ENCODE results near the gene FBXL2. TPM values are rescaled to one million over a fixed set of nuclear protein-coding genes. Genes with fewer than 3 reads are reported as not detected.

The FBXL2 gene
- total RNA-seq, 4 donors from 2014 or later: 0.24 to 1.9 (median 0.82) TPM; not detected in 1

DNA sequence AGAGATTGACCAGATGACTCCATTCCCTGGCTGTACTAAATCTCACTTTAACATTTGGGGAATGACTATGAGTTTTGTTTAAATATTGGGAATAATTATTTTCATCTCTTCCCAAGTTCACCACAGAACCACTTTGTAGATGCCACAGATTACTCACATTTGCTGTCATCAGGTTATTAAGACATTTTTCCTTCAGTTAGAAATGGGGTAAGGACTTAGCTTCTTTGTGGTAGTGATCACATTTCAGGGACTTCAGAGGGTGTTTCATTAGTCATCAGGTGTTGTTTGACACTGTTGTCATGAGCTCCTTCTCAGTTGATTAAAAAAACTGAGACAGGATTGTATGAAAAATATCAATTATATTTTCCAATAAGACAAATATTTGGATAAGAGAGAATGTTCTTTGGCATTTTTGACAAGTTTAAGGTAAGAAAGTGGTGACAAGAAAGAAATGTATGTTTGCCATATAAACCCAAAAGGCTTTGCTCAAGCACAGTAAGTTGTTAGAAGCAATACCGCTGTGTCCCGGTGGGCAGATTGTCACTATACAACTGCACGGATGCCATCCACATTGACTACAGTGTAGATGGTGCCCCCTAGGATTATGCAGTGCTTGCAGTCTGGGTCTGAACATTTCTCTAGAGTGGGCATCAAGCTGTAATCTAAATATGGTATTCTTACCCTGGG, 22.3 kb downstream of the FBXL2 start:
- TF ChIP-seq, protein P1, sequence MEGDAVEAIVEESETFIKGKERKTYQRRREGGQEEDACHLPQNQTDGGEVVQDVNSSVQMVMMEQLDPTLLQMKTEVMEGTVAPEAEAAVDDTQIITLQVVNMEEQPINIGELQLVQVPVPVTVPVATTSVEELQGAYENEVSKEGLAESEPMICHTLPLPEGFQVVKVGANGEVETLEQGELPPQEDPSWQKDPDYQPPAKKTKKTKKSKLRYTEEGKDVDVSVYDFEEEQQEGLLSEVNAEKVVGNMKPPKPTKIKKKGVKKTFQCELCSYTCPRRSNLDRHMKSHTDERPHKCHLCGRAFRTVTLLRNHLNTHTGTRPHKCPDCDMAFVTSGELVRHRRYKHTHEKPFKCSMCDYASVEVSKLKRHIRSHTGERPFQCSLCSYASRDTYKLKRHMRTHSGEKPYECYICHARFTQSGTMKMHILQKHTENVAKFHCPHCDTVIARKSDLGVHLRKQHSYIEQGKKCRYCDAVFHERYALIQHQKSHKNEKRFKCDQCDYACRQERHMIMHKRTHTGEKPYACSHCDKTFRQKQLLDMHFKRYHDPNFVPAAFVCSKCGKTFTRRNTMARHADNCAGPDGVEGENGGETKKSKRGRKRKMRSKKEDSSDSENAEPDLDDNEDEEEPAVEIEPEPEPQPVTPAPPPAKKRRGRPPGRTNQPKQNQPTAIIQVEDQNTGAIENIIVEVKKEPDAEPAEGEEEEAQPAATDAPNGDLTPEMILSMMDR (IDR thresholded peaks at IDR 0.05 in 4 of 5, conservative IDR thresholded peaks at IDR 0.05 in 1 of 5): no peak
- intact Hi-C loops (cut with DNase I; ENCODE audit: low total_unique reads): no loop called here
- ATAC-seq: no peak
- H3K4me3 ChIP-seq: no peak overlapping the region
- no peaks in the 10 kb centered on the region for H3K9me3 ChIP-seq
- H3K27me3 ChIP-seq: no peaks in the 10 kb centered on the region
- no peaks in the 10 kb centered on the region for H3K36me3 ChIP-seq
- no peaks in the 10 kb centered on the region for H3K4me1 ChIP-seq
- no peak for DNase-seq
- no peak overlapping the region for H3K27ac ChIP-seq
- in situ Hi-C loops (cut with MboI; ENCODE audit: low sequenced_read_pairs in 4 of 4): no loop called here

DNA sequence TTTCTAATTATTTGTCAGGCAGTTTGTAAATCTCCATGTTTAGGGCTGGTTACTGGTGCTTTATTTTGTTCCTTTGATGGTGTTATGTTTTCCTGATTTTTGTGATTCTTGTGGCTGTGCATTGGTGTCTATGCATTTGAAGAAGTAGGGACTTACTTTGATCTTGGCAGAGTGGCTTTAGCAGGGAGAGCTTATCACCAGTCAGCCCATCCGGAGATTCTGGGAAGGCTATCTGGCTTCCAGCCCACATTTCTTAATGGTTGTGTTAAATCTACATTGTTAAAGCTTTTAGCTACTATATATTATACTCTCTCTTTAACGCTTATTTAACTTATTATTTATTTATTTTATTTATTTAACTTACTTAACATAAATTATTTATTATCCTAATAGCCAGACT, 35.1 kb downstream of the FBXL2 start:
- DNase-seq (no peak), ATAC-seq (no peak)
- Histone ChIP-seq H3K27me3 (no peaks in the 10 kb centered on the region), H3K4me1 (no peaks in the 10 kb centered on the region), H3K9me3 (no peaks in the 10 kb centered on the region), H3K4me3 (no peak overlapping the region), H3K36me3 (no peaks in the 10 kb centered on the region), H3K27ac (no peak overlapping the region)
- intact Hi-C loops (cut with DNase I; ENCODE audit: low total_unique reads) (no loop called here), in situ Hi-C loops (cut with MboI; ENCODE audit: low sequenced_read_pairs in 4 of 4) (no loop called here)
- TF ChIP-seq POLR2A (IDR thresholded peaks at IDR 0.05): no peak
- TF ChIP-seq, protein P1 (IDR thresholded peaks at IDR 0.05 in 4 of 5, conservative IDR thresholded peaks at IDR 0.05 in 1 of 5): no peak

DNA sequence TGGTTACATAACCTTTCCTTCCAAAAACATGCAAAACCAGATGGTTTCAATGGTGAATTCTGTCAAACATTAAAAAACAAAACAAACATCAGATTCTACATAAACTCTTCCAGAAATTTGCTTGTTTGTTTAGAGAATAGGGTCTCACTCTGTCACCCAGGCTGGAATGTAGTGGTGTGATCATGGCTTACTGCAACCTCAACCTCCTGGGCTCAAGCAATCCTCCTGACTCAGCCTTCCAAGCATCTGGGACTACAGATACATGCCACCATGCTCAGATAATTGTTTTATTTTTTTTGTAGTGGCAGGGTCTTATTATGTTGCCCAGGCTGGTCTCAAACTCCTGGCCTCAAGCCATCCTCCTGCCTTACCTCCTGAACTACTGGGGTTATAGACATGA, 36.1 kb downstream of the FBXL2 start:
- Histone ChIP-seq H3K4me1 (no peaks in the 10 kb centered on the region), H3K27ac (no peak overlapping the region), H3K27me3 (no peaks in the 10 kb centered on the region), H3K36me3 (no peaks in the 10 kb centered on the region), H3K4me3 (no peak overlapping the region), H3K9me3 (no peaks in the 10 kb centered on the region)
- no peak for DNase-seq
- ATAC-seq: no peak
- intact Hi-C loops (cut with DNase I; ENCODE audit: low total_unique reads) (no loop called here), in situ Hi-C loops (cut with MboI; ENCODE audit: low sequenced_read_pairs in 4 of 4) (no loop called here)
- TF ChIP-seq POLR2A (IDR thresholded peaks at IDR 0.05): no peak
- TF ChIP-seq, protein P1 (IDR thresholded peaks at IDR 0.05 in 4 of 5, conservative IDR thresholded peaks at IDR 0.05 in 1 of 5): no peak

DNA sequence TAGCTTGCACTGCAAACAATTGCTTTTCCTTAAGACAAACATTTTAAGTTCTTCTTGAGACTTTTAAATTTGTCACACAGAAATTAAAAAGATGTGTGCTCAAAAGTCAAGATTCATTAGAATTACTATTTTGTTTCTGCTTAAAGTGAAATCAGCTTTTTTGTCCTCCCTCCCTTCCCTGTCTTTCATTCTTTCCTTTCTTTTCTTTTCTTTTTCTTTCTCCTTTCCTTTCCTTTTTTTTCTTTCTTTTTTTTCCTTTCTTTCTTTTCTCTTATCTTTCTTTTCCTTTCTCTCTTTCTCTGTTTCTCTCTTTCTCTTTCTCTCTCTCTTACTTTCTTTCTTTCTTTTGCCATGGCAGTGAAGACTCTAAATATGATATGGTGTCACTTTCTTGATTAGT, 37.8 kb downstream of the FBXL2 start:
- no peak overlapping the region for H3K27ac ChIP-seq
- TF ChIP-seq, protein P1 (IDR thresholded peaks at IDR 0.05 in 4 of 5, conservative IDR thresholded peaks at IDR 0.05 in 1 of 5): no peak
- no peak for TF ChIP-seq POLR2A (IDR thresholded peaks at IDR 0.05)
- no peak for DNase-seq
- H3K36me3 ChIP-seq: no peaks in the 10 kb centered on the region
- in situ Hi-C loops (cut with MboI; ENCODE audit: low sequenced_read_pairs in 4 of 4) (no loop called here), intact Hi-C loops (cut with DNase I; ENCODE audit: low total_unique reads) (no loop called here)
- H3K4me3 ChIP-seq: no peak overlapping the region
- H3K4me1 ChIP-seq: no peaks in the 10 kb centered on the region
- H3K27me3 ChIP-seq: no peaks in the 10 kb centered on the region
- ATAC-seq: no peak
- H3K9me3 ChIP-seq: no peaks in the 10 kb centered on the region

DNA sequence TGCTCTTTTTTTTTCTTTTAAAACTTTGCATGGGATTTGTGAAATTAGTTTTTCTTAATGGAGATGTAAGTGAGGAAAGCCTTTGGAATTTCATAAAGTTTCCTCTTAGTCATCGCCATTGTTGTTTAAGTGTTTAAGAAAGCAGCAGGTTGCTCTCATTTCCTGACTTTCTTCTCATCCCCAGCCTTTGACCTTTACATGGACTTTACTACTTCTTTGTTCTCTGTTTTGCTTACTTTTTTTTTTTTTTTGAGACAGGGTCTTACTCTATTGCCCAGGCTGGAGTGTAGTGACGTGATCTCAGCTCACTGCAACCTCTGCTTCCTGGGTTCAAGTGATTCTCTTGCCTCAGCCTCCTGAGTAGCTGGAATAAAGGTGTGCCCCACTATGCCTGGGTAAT, 38.6 kb downstream of the FBXL2 start:
- intact Hi-C loops (cut with DNase I; ENCODE audit: low total_unique reads) (no loop called here), in situ Hi-C loops (cut with MboI; ENCODE audit: low sequenced_read_pairs in 4 of 4) (no loop called here)
- ATAC-seq (no peak), DNase-seq (no peak)
- Histone ChIP-seq H3K4me3 (no peak overlapping the region), H3K9me3 (no peaks in the 10 kb centered on the region), H3K27ac (no peak overlapping the region), H3K36me3 (no peaks in the 10 kb centered on the region), H3K27me3 (no peaks in the 10 kb centered on the region), H3K4me1 (no peaks in the 10 kb centered on the region)
- TF ChIP-seq POLR2A (IDR thresholded peaks at IDR 0.05): no peak
- TF ChIP-seq, protein P1 (IDR thresholded peaks at IDR 0.05 in 4 of 5, conservative IDR thresholded peaks at IDR 0.05 in 1 of 5): no peak
